ENCODE measurements around the gene USP27X. TPM values are rescaled to one million over a fixed set of nuclear protein-coding genes. Genes with fewer than 3 reads are reported as not detected.

Gene USP27X
- total RNA-seq, 1 donor, result 3.6 TPM

DNA sequence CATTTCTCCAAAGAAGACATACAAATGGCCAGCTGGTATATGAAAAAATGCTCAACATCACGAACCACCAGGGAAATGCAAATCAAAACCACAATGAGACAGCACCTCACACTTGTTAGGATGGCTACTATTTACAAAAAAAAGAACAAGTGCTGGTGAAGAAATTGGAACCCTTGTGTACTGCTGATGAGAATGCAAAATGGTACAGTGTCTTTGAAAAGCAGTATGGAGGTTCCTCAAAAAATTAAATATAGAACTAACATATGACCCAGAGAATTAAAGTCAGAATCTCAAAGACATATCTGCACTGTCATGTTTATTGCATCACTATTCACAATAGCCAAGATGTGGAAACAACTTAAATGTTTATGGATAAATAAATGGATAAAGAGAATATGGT, 29.3 kb upstream of the USP27X start:
- DNase-seq (ENCODE audit: insufficient read length, low spot score, missing footprints), result no peak

DNA sequence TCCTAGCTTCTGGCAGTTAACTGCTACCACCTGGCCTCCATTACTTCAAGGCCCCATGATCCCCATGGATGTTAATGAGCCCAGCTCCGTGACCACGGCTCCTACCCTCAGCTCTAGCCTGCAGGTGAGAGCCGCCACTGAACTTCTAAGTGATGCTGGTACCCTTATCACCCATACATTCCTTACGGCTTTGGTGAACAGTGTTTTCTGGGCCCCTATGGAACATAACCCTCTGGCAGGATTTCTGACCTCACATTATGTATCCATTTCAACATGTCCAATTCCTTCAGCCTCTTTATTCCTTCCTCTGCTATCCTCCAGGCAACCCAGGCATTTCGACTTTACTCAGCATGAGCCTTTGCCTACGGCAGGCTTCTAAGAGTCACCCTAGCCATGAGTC, 25.6 kb upstream of the USP27X start:
- H3K4me2 ChIP-seq (ENCODE audit: insufficient read depth, low read length), result no peak overlapping the region
- no peak overlapping the region for H3K27ac ChIP-seq (ENCODE audit: low read depth, low read length)
- no peak overlapping the region for H3K4me3 ChIP-seq (ENCODE audit: insufficient read depth, low read length)
- no peaks in the 10 kb centered on the region for H3K27me3 ChIP-seq (ENCODE audit: insufficient read depth, low read length)
- TF ChIP-seq, protein P1, sequence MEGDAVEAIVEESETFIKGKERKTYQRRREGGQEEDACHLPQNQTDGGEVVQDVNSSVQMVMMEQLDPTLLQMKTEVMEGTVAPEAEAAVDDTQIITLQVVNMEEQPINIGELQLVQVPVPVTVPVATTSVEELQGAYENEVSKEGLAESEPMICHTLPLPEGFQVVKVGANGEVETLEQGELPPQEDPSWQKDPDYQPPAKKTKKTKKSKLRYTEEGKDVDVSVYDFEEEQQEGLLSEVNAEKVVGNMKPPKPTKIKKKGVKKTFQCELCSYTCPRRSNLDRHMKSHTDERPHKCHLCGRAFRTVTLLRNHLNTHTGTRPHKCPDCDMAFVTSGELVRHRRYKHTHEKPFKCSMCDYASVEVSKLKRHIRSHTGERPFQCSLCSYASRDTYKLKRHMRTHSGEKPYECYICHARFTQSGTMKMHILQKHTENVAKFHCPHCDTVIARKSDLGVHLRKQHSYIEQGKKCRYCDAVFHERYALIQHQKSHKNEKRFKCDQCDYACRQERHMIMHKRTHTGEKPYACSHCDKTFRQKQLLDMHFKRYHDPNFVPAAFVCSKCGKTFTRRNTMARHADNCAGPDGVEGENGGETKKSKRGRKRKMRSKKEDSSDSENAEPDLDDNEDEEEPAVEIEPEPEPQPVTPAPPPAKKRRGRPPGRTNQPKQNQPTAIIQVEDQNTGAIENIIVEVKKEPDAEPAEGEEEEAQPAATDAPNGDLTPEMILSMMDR (IDR thresholded peaks at IDR 0.05; ENCODE audit: extremely low read depth, low read depth, low read length), result no peak
- no peak for DNase-seq (ENCODE audit: insufficient read length, low spot score, missing footprints)
- H3K4me1 ChIP-seq (ENCODE audit: insufficient read depth, low read length), result no peaks in the 10 kb centered on the region
- no peaks in the 10 kb centered on the region for H4K20me1 ChIP-seq (ENCODE audit: insufficient read depth, low read length)
- H2AFZ ChIP-seq (ENCODE audit: low read length), result no peak overlapping the region
- peaks cover 3% of the 10 kb centered on the region for H3K9me3 ChIP-seq (ENCODE audit: low read depth, low read length)
- H3K79me2 ChIP-seq (ENCODE audit: insufficient read depth, low read length), result no peaks in the 10 kb centered on the region
- H3K36me3 ChIP-seq (ENCODE audit: insufficient read depth, low read length), result no peaks in the 10 kb centered on the region

More for the DNA sequence above, 29.3 kb upstream of the USP27X start:
- TF ChIP-seq, protein P1 (IDR thresholded peaks at IDR 0.05; ENCODE audit: extremely low read depth, low read depth, low read length), result no peak
- no peaks in the 10 kb centered on the region for H4K20me1 ChIP-seq (ENCODE audit: insufficient read depth, low read length)
- peaks cover 4% of the 10 kb centered on the region for H3K27me3 ChIP-seq (ENCODE audit: insufficient read depth, low read length)
- no peaks in the 10 kb centered on the region for H3K36me3 ChIP-seq (ENCODE audit: insufficient read depth, low read length)
- H3K4me3 ChIP-seq (ENCODE audit: insufficient read depth, low read length), result no peak overlapping the region
- H3K9me3 ChIP-seq (ENCODE audit: low read depth, low read length), result peaks cover 3% of the 10 kb centered on the region
- no peaks in the 10 kb centered on the region for H3K79me2 ChIP-seq (ENCODE audit: insufficient read depth, low read length)
- H3K27ac ChIP-seq (ENCODE audit: low read depth, low read length), result no peak overlapping the region
- H2AFZ ChIP-seq (ENCODE audit: low read length), result no peak overlapping the region
- no peaks in the 10 kb centered on the region for H3K4me1 ChIP-seq (ENCODE audit: insufficient read depth, low read length)
- no peak overlapping the region for H3K4me2 ChIP-seq (ENCODE audit: insufficient read depth, low read length)

DNA sequence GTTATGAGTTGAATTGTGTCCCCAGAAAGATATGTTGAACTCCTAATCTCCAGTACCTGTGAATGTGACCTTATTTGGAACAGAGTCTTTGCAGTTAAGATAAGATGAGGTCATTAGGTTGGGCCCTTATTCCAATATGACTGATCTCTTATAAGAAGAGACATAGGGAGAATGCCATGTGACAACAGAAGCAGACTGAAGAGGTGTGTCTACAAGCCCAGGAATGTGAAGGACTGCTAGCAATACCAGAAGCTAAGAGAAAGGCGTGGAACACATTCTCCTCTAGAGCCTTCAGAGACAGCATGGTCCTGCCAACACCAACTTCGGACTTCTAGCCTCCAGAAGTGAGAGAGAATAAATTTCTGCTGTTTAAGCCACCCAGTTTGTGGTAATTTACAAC, 22.5 kb upstream of the USP27X start:
- H3K27ac ChIP-seq (ENCODE audit: low read depth, low read length), result no peak overlapping the region
- no peaks in the 10 kb centered on the region for H3K27me3 ChIP-seq (ENCODE audit: insufficient read depth, low read length)
- no peaks in the 10 kb centered on the region for H3K79me2 ChIP-seq (ENCODE audit: insufficient read depth, low read length)
- no peaks in the 10 kb centered on the region for H3K4me1 ChIP-seq (ENCODE audit: insufficient read depth, low read length)
- H3K4me2 ChIP-seq (ENCODE audit: insufficient read depth, low read length), result no peak overlapping the region
- no peaks in the 10 kb centered on the region for H4K20me1 ChIP-seq (ENCODE audit: insufficient read depth, low read length)
- no peaks in the 10 kb centered on the region for H3K36me3 ChIP-seq (ENCODE audit: insufficient read depth, low read length)
- no peak overlapping the region for H2AFZ ChIP-seq (ENCODE audit: low read length)
- H3K9me3 ChIP-seq (ENCODE audit: low read depth, low read length), result peaks cover 3% of the 10 kb centered on the region
- TF ChIP-seq, protein P1 (IDR thresholded peaks at IDR 0.05; ENCODE audit: extremely low read depth, low read depth, low read length), result no peak
- DNase-seq (ENCODE audit: insufficient read length, low spot score, missing footprints), result no peak
- H3K4me3 ChIP-seq (ENCODE audit: insufficient read depth, low read length), result no peak overlapping the region

DNA sequence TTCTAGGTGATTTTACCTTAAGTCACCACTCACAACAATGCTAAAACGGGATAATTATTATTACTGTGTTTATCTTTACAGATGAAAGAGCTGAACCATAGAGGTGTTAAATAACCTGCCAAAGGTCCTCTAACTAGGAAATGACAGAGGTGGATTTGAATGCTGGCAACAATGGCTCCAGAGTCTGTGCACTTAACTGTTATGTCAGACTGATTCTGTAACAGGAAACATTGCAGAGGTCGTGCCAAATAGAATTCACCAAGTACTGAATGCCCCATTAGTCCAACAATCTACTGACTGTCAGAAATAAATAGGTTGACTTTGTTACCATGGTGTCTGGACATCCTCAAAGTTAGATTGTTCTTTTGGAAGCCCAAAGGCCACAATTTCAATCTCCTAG, 20.9 kb upstream of the USP27X start:
- Histone ChIP-seq H4K20me1 (ENCODE audit: insufficient read depth, low read length) (no peaks in the 10 kb centered on the region), H3K4me1 (ENCODE audit: insufficient read depth, low read length) (no peaks in the 10 kb centered on the region), H3K4me3 (ENCODE audit: insufficient read depth, low read length) (no peak overlapping the region), H3K36me3 (ENCODE audit: insufficient read depth, low read length) (no peaks in the 10 kb centered on the region), H3K4me2 (ENCODE audit: insufficient read depth, low read length) (no peak overlapping the region), H3K27me3 (ENCODE audit: insufficient read depth, low read length) (no peaks in the 10 kb centered on the region), H2AFZ (ENCODE audit: low read length) (no peak overlapping the region), H3K79me2 (ENCODE audit: insufficient read depth, low read length) (no peaks in the 10 kb centered on the region), H3K9me3 (ENCODE audit: low read depth, low read length) (no peaks in the 10 kb centered on the region), H3K27ac (ENCODE audit: low read depth, low read length) (no peak overlapping the region)
- TF ChIP-seq, protein P1 (IDR thresholded peaks at IDR 0.05; ENCODE audit: extremely low read depth, low read depth, low read length), result no peak
- DNase-seq (ENCODE audit: insufficient read length, low spot score, missing footprints), result no peak

Measured in osteoblast (primary cell).